Hypothalamus (tissue), 51 donors: ENCODE results near the gene HNRNPAB.

Experiments used
- DNase-seq, 51 donors: peaks; one replicate each; lab custom pipeline; 2025; lab: John Stamatoyannopoulos, UW

Gene HNRNPAB

DNA sequence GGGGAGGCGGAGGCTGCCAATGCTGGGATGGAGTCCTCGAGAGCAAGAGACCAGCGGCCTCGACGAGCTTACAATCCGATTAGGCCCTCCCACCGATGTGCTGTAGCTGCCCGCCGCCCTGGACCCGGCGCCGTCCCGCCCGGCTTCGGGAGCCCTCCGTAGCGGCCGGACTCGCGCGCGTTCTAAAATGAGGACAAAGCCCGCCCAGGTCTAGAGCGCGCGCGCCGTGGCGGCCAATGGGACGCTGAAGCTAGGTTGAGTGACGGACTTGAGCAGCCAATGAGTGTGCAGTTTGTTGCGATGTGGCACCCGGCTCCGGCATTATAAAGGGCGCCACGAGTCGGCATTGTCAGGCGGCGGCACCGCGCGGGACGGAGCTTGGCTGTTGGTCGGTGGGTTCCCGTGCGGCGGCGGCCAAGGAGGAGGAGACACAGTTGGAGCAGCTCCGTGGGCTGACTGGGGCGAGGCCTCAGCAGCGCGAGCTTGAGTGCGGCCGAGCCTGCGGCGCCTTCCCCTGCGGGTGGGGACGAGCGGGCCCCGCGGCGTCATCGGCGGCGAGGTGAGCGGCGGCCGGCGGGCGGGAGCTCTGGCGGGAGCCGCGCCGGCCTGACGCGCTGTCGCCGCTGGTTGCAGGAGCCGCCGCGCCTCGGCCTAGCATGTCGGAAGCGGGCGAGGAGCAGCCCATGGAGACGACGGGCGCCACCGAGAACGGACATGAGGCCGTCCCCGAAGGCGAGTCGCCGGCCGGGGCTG, at the start of gene HNRNPAB:
Gene HNRNPAB, plus strand, starts transcription at position 352 of the 753 bp plus-strand sequence. Its CDS starts 305 bp downstream, at position 657.
- DNase-seq = peak; percentile 66 to 96 (median 93)

DNA sequence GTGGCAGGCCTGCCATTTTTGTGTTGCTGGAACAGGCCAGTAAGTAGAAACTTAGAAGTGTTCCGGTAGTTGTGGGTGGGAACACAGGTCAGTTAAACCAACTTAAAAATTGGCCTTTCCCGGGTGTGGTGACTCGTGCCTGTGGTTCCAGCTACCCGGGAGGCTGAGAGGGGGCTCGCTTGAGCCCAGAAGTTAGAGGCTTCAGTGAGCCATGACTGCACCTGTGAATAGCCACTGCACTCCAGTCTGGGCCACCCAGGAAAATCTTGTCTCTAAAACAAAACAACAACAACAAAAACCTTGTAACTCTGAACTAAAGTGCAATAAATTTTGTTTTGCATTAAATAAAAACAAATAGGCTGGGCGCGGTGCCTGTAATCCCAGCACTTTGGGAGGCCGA, 49.3 kb upstream of the HNRNPAB start:
- DNase-seq = no peak

DNA sequence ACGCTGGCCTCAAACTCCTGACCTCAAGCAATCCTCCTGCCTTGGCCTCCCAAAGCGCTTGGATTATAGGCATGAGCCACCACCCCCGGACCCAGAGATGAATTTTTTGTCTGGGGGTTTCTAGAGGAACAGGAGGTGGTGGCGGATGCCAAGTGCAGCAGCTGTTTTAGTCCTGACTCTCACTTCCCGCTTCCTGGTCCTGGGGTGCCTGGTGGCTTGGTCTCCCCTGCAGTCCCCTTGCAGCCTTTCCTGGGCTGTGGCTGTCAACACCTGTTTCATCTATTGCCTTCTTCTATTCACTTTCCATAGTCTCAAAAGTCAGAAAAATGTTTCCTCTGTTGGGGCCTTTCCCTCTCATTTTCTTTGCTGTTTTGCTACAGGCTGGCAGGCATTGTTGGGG, 44.2 kb upstream of the HNRNPAB start:
- no peak for DNase-seq

DNA sequence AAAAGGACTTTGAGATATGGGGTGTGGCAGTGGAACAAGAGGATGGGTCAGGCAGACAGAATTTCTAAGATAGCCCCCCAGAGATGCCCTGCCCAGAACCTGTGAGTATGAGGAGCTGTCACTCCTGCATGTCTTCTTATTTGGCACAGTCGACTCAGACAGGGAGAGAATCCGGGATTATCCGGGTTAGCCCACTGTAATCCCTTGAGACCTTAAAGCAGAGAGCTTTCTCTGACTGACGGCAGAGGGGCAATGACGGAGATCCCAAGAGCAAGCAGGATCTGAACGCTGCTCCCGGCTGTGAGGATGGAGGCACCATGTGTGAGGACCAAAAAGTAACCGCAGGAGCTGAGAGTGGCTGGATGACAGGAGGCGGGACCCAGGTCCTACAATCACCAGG, 41.9 kb upstream of the HNRNPAB start:
- DNase-seq = no peak

DNA sequence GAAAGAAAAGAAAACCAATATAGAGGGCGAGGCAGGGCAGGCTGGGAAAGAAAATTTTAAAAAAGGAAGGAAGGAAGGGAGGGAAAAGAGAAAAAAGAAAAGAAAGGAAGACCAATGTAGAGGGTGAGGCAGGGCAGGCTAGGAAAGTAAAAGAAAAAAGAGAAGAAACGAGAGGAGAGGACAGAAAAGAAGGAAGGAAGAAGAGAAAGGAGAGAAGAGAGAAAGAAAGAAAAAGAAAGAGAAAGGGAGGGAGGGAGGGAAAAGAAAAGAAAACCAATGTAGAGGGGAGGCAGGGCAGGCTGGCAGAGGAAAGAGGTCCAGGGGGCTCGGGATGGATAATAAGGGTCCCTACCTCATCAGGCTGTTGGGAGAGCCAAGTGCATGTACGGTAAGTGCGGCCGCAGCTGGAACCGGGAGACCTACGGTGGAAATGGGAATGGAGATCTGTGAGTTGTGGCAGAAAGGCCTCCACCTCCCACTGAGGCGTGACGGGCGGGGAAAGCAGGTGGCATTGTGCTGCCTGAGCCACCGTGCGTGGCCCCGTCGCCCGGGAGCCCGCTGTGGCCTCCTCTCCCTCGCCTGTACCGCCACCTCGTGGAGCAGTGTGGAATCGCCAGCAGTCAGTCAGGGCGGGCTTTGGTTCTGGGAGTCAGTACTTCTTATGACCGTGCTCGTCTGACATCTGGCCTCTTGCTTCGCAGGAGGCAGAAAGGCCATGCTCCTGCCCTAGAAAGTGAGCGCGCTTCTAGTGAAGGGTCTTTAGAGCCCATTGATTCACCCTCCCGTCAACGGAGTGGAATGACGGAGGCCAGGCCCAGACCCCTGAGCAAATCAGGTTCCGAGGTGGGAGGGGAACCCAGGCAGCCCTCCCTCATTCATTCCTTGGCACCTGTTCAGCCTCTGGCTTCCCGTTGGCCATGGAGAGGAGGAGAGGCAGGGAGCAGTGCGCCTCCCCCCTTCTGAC, 40.3 kb upstream of the HNRNPAB start:
- DNase-seq = peak in 50 of 51 donors; percentile 9 to 88 (median 63)

DNA sequence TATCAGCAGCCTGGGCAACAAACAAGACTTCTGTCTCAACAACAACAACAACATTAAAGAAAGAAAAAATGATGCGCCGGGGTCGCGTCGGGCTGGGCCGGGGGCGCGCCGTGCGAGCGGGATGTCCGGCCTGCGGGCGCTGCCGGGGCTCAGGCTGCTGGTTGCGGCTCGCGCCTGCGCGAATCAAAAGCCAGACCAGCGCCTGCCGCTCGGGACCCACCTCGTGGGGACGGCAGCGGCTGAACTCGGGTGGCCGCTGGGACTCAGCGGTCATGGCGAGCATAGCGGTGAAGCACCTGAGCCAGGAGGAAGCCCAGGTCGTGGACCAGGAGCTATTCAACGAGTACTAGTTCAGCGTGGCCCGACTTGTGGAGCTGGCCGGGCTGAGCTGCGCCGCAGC, 38.8 kb upstream of the HNRNPAB start:
- no peak for DNase-seq

DNA sequence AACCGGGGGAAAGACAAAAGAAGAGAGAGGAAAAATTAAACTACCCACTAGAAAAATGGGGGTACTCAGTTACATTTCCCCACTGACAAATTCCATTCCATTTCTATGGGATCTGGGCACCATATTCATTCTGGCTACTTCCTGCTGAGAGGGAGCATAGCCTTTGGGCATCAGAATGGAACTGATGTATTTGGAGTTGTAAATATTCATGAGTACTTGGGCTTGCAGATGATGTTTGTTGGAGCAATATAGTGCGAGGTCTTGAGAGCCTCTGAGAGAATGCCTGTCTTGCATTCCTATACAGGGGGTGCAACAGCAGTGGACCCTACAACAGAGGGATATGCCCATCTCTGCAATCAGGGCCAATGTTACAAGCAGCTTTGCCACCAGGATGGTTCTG, 33.9 kb upstream of the HNRNPAB start:
- DNase-seq = no peak

DNA sequence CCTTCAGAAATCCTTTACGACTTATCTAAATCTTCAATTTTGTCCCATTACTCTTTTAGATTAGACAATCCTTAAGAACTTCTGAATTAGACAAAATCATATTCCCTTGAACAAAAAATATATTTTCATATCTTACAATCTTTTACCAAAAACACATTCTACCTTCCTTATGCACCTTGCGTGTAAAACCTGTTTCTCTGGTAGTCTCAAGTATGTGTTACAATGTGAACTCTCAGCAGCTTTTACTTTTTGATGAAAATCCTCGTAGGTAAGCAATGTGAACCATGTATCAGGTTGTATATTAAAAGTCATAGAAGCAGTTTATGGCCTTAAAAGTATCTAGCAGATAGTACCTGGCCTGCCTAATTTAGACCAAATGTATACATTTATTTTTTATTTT, 29.9 kb upstream of the HNRNPAB start:
- DNase-seq = no peak

DNA sequence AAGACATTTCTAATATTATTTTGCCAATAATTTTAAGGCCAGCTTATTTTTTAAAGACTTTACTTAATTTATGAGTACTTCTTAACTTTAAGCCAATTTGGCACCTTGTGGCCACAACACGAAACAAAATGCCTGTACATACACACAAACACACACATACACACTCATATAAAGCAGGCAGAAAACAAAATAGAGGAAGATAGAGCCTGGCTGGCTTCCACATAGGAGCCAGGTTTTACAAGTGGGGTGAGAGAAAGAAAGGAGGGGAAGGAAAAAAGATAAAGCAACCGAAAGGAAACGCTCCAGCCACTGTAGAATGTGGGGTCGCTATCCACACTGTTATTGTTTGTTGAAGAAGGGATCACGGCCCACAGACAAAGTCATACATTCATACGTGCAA, 27.5 kb upstream of the HNRNPAB start:
- no peak for DNase-seq

DNA sequence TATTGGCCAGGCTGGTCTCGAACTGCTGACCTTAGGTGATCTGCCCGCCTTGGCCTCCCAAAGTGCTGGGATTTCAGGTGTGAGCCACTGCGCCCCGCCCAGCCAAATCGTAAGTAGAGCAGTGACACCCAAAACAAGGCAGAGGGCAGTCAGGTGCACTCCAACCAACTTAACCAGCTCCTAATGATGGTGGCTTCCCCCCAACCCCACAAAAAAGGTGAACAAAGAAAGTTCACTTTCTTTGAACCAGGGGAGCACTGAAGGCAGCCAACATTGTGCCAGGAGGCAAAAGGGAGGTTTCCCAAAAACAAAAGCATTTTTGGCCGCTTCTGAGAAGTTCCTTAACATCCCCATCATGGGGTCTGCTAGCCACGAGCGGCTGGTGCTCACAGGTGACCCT, 26.8 kb upstream of the HNRNPAB start:
- DNase-seq = no peak

DNA sequence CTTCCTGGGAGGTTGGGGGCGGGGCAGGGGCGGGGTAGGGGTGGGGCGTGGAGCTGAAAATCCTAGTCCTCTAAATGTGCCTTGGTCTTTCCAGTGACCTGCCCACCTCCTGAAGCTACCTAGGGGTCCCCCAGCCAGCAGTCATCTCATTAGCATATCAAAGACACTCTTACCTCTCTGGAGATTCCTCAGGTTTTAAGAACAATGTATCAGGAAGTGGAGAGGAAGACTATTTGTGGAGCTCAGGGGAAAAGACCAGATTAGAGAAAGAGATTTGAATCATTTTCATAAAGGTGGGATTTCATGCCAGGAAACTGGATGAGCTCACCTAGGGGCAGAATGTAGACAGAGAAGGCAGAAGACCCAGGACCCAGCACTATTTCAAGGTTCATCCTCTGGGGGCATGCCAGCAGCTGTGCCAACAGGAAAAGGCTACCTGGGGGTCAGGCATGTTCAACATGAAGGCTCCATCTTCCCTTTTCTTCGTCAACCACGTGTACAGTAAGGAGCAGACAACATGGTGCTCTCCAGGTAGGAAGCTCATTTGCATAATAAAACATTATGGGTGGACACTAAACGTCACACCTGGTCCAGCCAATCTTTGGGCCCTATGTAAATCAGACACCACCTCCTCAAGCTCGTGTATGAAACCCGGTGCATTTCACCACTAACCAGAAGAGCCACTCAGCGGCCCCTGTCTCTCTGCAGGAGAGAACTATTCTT, 24.0 kb upstream of the HNRNPAB start:
- no peak for DNase-seq

DNA sequence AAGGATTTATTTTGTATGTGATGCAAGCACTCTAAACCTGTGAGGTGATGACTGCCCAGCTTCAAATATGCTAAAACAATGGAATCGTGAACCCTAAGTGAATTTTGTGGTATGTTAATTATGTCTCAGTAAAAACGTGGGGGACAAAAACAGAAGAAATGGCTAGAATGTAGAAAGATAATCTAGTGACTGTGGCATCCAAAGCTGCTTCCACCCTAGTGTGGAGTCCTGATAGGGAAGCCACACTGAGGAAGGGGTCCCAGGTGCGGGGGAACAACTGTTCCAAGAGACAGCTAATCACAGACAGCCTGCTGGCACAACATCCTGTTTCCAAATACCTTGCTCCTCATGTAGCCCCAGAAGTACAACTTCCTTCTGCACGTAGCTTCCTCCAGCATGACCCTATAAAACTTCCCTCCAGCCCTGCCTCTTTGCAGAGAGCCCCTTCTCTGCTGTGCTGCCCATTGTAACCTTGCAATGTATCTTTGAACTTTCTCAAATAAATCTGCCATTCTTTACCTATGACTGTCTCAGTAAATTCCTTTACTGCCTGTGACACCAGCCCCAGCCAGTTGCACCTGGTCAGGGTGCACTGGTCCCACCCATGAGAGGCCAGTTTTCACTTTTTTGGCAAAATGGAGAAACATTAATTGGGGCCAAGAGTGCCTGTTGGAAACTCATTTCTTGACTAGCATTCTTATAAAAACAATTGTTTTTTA, 22.0 kb upstream of the HNRNPAB start:
- no peak for DNase-seq

DNA sequence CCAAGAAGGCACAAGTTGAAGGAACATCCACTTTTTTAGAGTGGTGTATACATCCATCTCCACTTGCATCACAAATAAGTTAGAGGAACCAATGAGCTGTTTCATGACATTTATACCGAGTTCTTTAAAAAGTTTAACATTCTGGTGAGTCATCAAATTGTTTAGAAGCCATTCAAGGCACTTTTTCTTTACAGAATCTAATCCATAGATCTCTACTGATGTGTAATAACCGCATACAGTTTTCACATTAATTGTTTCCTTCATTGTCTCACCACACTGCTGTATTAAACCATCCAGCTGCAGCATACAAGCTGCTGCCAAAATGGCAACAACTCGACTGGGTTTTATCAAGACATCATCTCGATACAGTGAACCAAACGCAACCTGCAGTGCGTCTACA, 17.9 kb upstream of the HNRNPAB start:
- DNase-seq = no peak

DNA sequence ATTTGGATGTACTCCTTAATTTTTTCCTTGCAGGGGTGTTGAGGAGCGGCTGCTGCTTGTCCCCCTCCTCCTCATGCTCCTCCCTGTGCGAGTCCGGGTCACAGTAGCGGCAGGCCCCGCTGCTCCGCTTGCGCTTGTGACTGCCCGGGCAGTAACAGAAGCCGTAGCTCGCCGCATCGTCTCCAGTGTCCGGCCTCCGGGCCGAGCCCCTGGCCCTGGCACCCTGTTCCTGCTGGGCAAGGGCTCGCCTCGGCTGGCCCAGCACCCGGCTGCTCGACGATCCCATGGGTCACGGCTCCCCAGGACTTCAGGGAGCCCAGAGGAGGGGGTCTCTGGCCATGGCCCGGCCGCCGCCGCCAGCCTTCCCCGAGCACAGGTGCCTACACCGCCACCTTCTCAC, 17.3 kb upstream of the HNRNPAB start, which contains the start of gene GMCL2:
Gene GMCL2, minus strand, starts transcription at position 358 of the 400 bp plus-strand sequence. Its CDS starts 72 bp downstream, at position 286.
- no peak for DNase-seq

DNA sequence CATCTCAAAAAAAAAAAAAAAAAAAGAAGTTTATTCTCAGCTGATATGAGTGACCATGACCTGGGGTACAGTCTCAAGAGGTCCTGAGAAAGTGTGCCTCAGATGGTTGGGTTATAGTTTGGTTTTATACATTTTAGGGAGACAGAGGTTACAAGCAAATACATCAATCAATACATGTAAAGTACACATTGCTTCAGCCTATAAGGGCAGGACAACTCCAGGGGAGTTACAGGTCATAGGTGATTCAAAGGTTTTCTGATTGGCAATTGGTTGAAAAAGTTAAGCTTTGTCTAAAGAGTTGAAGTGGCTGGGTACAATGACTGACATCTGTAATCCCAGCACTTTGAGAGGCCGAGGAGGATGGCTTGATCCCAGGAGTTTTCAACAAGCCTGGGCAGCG, 14.9 kb upstream of the HNRNPAB start:
- no peak for DNase-seq

DNA sequence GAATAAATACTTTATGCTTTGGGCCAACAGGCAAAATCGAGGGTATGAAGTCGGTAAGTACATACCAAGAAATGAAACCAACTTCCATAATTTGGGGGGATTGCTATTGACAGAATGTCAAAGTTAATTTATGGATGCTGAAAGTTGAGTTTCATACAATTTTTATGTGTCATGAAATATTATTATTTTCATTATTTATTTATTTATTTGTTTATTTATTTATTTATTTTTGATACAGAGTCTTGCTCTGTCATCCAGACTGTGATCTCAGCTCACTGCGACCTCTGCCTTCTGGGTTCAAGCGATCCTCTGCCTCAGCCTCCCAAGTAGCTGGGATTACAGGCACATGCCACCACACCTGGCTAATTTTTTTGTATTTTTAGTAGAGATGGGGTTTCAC, 12.7 kb upstream of the HNRNPAB start:
- DNase-seq = no peak

DNA sequence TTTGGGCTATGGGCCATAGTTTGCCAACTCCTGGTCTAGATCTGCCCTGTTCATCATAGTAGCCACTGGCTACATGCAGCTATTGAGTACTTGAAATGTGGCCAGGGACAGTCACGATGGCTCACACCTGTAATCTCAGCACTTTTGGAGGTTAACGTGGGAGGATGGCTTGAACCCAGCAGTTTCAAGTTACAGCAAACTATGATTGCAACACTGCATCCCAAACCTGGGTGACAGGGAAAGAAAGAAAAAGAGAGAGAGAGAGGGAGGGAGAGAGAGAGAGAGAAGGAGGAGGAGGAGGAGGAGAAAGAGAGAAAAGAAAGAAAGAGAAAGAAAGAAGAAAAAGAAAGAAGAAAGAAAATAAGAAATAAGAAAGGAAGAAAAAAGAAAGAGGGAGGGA, 12.1 kb upstream of the HNRNPAB start:
- DNase-seq = no peak

DNA sequence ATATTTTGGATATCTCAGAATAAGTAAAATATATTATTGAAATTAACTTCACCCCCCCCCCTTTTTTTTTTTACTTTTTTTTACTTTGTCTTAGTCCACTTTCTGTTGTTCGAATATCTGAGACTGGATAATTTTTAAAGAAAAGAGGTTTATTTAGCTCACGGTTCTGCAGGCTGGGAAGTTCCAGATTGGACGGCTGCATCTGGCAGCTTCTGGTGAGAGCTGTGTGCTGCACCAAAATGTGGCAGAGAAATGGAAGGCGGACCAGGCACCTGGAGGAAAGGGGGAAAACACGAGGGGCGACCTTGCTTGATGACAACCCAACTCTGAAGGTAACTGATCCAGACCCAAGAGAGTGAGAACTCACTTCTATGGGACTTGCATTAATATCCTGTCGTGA, 11.5 kb upstream of the HNRNPAB start:
- DNase-seq = no peak

DNA sequence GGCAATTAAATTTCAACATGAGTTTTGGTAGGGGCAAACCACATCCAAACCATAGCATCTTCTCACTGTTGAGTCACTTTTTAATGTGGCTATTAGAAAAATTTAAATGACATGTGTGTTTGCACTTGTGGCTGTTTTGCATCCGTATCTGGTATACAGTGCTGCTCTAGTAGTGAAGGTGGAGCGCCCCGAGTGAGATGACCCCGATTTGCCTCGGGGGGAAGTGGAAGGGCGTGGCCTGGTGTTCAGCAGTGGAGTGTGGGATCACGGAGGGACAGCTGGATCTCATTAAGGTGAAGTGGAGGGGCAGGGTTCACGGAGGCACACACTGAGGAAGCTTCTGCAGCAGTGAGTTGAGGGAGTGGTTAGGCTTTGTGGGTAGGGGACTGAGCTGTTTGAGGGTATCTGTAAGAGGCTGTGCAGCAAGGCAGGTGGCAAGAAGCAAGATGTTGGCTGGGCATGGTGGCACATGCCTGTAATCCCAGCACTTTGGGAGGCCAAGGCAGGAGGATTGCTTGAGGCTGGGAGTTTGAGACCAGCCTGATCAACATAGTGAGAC, 11.0 kb upstream of the HNRNPAB start:
- no peak for DNase-seq

DNA sequence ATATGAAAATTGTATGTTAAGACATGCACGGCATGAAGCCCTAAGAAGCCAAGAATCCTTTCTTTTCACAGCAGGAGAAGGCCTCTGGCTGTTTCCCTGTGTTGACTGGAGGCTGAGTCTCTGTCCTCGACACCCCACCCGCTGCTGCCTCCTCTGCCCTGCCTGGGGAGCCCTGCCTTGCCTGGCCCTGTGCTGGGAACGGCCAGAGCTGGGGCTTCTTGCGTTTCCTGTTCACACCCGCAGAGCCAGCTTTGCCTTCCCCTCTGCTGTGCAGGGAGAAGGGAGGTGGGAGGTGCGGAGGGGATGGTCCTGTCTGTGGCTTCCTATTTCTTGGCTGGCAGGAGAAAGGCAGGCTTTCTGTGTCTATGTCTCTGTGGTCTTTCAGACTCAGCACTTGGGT, 10.3 kb upstream of the HNRNPAB start:
- DNase-seq = no peak
